PFSK-1 (cell line): ENCODE results near the gene ALDH4A1.

ENCODE experiments used
- FOXP2 ChIP-seq: optimal IDR thresholded peaks from 2 replicates; pipeline ENCODE3; 2011; ENCODE audit warnings: borderline replicate concordance, control low read depth, inconsistent platforms; ENCODE audit not compliant: insufficient read depth; ENCODE audit errors: extremely low read length, extremely low read depth
- POLR2AphosphoS5 ChIP-seq: IDR thresholded peaks from 2 replicates; pipeline ENCODE4 v1.6.1; 2012; ENCODE audit warnings: low read depth, mild to moderate bottlenecking, control low read depth, low read length, moderate library complexity
- SIN3A ChIP-seq: IDR thresholded peaks from 2 replicates; pipeline ENCODE4 v1.6.1; 2012; ENCODE audit warnings: mild to moderate bottlenecking, low read length, moderate library complexity, borderline replicate concordance; ENCODE audit not compliant: insufficient read depth
- TAF1 ChIP-seq: IDR thresholded peaks from 2 replicates; pipeline ENCODE4 v1.6.1; 2012; ENCODE audit warnings: low read length, control low read depth, borderline replicate concordance; ENCODE audit not compliant: insufficient read depth
- TF ChIP-seq, protein P1 (sequence below), 2 experiments: IDR thresholded peaks; 2 replicates each; pipeline versions ENCODE4 v1.6.1 to v1.8.0; 2011 to 2012; ENCODE audit warnings: low read depth in 2 of 2, low read length in 2 of 2, control low read depth in 1 of 2, inconsistent platforms in 1 of 2, mild to moderate bottlenecking in 1 of 2, moderate library complexity in 1 of 2; ENCODE audit not compliant: insufficient read depth in 1 of 2

ALDH4A1 gene

DNA sequence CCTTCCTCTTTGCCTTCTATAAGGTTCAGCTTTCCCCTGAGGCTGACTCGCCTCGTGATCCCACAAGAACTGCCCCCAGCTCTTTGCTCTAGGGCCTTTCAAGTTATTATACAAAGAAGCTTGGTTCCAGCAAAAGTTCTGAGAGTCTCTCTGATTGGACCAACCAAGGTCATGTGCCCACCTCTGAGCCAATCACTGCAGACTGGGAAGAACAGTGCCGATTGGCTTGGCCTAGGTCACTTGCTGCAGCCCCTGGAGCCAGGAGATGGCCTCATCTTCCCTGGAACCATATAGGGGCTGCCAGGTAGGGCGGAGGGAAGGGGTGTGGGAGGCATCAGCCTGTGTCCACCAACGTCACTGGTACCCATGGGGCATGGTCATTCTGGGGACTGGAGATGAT, 65.7 kb downstream of the ALDH4A1 start:
- TF ChIP-seq, protein P1, sequence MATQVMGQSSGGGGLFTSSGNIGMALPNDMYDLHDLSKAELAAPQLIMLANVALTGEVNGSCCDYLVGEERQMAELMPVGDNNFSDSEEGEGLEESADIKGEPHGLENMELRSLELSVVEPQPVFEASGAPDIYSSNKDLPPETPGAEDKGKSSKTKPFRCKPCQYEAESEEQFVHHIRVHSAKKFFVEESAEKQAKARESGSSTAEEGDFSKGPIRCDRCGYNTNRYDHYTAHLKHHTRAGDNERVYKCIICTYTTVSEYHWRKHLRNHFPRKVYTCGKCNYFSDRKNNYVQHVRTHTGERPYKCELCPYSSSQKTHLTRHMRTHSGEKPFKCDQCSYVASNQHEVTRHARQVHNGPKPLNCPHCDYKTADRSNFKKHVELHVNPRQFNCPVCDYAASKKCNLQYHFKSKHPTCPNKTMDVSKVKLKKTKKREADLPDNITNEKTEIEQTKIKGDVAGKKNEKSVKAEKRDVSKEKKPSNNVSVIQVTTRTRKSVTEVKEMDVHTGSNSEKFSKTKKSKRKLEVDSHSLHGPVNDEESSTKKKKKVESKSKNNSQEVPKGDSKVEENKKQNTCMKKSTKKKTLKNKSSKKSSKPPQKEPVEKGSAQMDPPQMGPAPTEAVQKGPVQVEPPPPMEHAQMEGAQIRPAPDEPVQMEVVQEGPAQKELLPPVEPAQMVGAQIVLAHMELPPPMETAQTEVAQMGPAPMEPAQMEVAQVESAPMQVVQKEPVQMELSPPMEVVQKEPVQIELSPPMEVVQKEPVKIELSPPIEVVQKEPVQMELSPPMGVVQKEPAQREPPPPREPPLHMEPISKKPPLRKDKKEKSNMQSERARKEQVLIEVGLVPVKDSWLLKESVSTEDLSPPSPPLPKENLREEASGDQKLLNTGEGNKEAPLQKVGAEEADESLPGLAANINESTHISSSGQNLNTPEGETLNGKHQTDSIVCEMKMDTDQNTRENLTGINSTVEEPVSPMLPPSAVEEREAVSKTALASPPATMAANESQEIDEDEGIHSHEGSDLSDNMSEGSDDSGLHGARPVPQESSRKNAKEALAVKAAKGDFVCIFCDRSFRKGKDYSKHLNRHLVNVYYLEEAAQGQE (IDR thresholded peaks at IDR 0.05; ENCODE audit: insufficient read depth in 1 of 2, low read depth in 2 of 2, low read length in 2 of 2) = no peak
- no peak for TF ChIP-seq POLR2AphosphoS5
- TF ChIP-seq SIN3A = no peak
- TF ChIP-seq TAF1 = no peak
- TF ChIP-seq FOXP2 = no peak

GRCh38 chr1:18831656-18832055, 70.7 kb downstream of the ALDH4A1 start:
- no peak for TF ChIP-seq FOXP2

DNA sequence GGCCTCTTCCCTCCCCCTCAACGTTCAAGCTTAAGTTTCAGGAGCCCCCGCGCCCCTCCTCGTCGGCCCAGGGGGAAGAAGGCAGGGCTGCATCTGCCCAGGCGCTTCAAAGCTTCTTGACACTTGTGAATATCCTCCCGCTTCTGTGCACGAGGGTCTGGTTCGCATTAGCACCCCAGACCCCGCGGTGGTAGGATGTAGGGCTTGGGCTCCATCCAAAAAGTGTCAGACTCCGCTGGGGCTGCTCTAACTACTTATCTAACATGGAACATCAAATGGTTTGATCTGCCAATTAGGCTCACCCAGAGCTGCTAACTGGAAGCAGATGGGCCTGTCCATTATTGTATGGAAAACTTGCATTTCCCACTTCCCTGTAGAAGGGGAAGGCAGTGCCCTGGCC, 71.8 kb downstream of the ALDH4A1 start:
- no peak for TF ChIP-seq SIN3A
- no peak for TF ChIP-seq POLR2AphosphoS5
- TF ChIP-seq FOXP2 = no peak
- TF ChIP-seq, protein P1 (IDR thresholded peaks at IDR 0.05; ENCODE audit: insufficient read depth in 1 of 2, low read depth in 2 of 2, low read length in 2 of 2) = no peak
- TF ChIP-seq TAF1 = no peak

DNA sequence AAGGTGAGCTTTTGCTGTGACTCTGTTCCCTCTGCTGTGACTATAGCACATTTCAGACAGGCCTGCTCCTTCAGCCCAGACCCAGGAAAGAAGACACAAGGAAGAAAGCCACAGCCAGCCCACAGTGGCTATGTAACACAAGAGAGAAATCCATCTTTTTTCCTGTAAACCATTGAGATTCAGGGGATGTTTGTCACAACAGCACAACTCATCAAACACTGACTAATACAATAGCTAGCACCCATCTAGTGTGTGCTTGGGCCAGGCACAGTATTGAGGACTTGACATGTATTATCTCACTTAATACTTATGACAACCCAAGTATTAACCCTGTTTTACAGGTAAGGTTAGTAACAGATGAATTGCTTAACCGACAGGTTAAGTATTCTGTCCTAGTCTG, 72.7 kb downstream of the ALDH4A1 start:
- TF ChIP-seq SIN3A = no peak
- TF ChIP-seq, protein P1 (IDR thresholded peaks at IDR 0.05; ENCODE audit: insufficient read depth in 1 of 2, low read depth in 2 of 2, low read length in 2 of 2) = no peak
- no peak for TF ChIP-seq FOXP2
- TF ChIP-seq POLR2AphosphoS5 = no peak
- TF ChIP-seq TAF1 = no peak

GRCh38 chr1:18828224-18828623, 74.1 kb downstream of the ALDH4A1 start:
- TF ChIP-seq FOXP2 = no peak
- no peak for TF ChIP-seq POLR2AphosphoS5
- TF ChIP-seq SIN3A = no peak
- TF ChIP-seq TAF1 = no peak
- TF ChIP-seq, protein P1 (IDR thresholded peaks at IDR 0.05; ENCODE audit: insufficient read depth in 1 of 2, low read depth in 2 of 2, low read length in 2 of 2) = no peak

- TF ChIP-seq, protein P1 (IDR thresholded peaks at IDR 0.05; ENCODE audit: insufficient read depth in 1 of 2, low read depth in 2 of 2, low read length in 2 of 2) = no peak
- no peak for TF ChIP-seq FOXP2
- no peak for TF ChIP-seq SIN3A
Observed at GRCh38 chr1:18823438-18823837, 78.9 kb downstream of the ALDH4A1 start.
